ENCODE data around the gene TMEM222. TPM values are rescaled to one million over a fixed set of nuclear protein-coding genes. Genes with fewer than 3 reads are reported as not detected.
A peak's percentile ranks its signal among the peaks of the same experiment; 100 is the strongest.

TMEM222 gene
- total RNA-seq, 1 donor = 17.3 TPM

GRCh38 chr1:27367160-27367650 lies 45.2 kb downstream of the TMEM222 start:
- H3K4me3 ChIP-seq (ENCODE audit: low read depth, low read length) = peak overlapping the region; percentile 83
- TF ChIP-seq CTCF (IDR thresholded peaks at IDR 0.05; ENCODE audit: insufficient read depth, low read depth, low read length) = no peak
- no peak for DNase-seq (ENCODE audit: low read depth)

- H3K4me3 ChIP-seq (ENCODE audit: low read depth, low read length) = no peak overlapping the region
- peak; percentile 45 for DNase-seq (ENCODE audit: low read depth)
- TF ChIP-seq CTCF (IDR thresholded peaks at IDR 0.05; ENCODE audit: insufficient read depth, low read depth, low read length) = peak; percentile 46
These were observed 47.1 kb downstream of the TMEM222 start for GRCh38 chr1:27368869-27369582.

GRCh38 chr1:27372022-27372807 lies 50.3 kb downstream of the TMEM222 start:
- no peak for DNase-seq (ENCODE audit: low read depth)
- TF ChIP-seq CTCF (IDR thresholded peaks at IDR 0.05; ENCODE audit: insufficient read depth, low read depth, low read length) = no peak
- no peak overlapping the region for H3K4me3 ChIP-seq (ENCODE audit: low read depth, low read length)

GRCh38 chr1:27372808-27373690 lies 51.1 kb downstream of the TMEM222 start:
- peak; percentile 41 for TF ChIP-seq CTCF (IDR thresholded peaks at IDR 0.05; ENCODE audit: insufficient read depth, low read depth, low read length)
- DNase-seq (ENCODE audit: low read depth) = no peak
- H3K4me3 ChIP-seq (ENCODE audit: low read depth, low read length) = no peak overlapping the region

- no peak within 1 kb of the TSS for H3K4me3 ChIP-seq (ENCODE audit: low read depth, low read length)
- no peak for TF ChIP-seq CTCF (IDR thresholded peaks at IDR 0.05; ENCODE audit: insufficient read depth, low read depth, low read length)
- no peak for DNase-seq (ENCODE audit: low read depth)
These were observed 52.6 kb downstream of the TMEM222 start, which contains the start of gene FCN3 for GRCh38 chr1:27374362-27375086. TSS of gene FCN3 (minus strand) at chr1:27374824. CDS start at chr1:27374818, 6 bp downstream.
